Measurements from ENCODE around the gene LRRC71.

LRRC71 gene

DNA sequence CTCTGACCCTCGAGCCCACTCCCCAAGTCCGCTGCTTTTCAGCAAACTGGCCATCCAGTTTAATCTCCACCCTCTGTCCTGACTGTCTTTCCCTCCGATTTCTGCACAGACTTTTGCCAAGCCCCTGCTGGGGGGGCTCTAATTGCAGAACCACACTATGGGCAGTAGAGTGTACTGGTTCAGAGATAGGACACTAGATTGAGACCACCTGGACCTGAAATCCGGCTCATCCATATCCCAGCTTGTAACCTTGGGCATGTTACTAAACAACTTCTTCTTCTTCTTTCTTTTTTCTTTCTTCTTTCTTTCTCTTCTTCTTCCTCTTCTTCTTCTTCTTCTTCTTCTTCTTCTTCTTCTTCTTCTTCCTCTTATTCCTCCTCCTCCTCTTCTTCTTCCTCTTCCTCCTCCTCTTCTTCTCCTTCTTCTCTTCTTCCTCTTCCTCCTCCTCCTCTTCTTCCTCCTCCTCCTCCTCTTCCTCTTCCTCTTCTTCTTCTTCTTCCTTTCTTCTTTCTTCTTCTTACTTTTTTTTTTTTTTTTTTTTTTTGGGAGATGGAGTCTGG lies 7.7 kb downstream of the LRRC71 start:
- peak; percentile 63 for DNase-seq

DNA sequence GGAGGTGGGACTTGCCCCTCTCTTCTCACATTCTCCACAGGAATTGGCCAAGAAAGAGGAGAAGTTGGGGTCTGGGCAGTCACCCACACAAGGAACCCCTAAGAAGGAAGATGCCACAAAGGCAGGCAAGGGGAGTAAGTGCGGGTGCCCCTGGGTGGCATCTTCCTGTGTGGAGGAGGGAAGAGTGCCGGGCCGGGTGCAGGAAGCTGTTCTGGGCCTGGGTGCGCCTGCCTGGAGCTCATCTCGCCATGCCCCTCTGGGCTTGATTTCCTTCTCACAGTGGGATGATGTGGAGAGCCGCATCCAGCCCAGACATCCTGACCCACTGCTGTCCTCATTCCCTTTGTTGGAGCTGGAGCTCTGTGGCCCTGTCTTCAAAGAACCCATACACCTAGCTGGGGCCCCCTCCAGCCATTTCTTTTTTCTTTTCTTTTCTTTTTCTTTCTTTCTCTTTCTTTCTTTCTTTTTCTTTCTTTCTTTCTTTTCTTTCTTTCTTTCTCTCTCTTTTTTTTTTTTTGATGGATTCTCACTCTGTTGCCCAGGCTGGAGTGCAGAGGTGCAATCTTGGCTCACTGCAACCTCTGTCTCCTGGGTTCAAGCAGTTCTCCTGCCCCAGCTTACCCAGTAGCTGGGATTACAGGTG lies 9.3 kb downstream of the LRRC71 start:
- DNase-seq = peak; percentile 34

DNA sequence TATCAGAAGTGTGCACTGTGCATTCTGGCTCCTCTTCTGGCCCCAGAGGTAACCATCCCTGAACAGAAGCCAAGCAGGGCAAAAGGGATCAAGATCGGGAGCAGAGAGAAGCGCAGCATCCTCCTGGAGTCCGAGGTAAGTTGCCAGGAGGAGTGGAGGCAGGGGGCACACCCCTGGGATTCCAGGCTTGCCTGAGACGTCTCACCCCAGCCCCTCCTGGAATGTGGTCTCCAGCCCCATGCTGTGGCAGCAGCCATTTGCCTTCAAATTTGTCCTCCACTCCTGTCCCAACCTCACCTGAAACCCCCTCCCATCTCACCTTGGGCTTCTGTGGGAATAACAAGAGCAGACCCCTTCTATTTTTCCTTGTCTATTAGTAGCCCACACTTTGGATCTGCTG lies 10.1 kb downstream of the LRRC71 start:
- DNase-seq = no peak

DNA sequence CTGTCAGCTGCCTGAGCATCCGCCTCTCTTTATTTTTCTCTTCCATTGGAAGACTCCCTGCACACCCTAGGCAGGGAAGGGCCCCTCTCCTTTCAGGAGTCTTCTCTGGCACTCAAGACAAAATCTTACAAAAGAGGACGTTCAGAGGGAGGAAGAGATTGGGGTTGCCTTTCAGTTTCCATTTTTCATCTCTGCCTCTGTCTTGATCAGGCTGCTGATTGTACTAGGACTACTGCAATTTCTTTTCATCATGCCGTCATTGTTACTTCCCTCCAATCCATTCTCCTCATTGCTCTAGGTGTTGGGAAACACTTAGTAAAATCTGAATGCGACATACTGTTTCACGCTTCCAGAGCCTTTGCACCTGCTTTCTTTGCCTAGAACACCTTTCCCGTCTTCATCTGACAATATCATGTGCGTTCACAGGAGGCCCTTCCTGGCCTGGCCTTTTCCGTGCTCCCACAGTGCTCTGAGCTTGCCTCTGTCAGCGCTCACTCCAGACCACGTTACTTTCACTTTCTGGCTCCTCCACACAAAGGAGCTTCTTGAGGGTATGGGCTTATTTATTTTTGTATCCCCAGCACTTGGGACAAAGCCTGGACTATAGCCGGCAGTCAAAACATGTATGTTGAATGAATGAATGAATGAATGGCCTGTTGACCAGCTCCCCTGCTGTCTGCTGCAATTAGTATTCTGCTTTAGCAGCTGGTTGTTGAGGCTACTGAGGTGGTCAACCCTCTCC lies 10.9 kb downstream of the LRRC71 start:
- DNase-seq = no peak

DNA sequence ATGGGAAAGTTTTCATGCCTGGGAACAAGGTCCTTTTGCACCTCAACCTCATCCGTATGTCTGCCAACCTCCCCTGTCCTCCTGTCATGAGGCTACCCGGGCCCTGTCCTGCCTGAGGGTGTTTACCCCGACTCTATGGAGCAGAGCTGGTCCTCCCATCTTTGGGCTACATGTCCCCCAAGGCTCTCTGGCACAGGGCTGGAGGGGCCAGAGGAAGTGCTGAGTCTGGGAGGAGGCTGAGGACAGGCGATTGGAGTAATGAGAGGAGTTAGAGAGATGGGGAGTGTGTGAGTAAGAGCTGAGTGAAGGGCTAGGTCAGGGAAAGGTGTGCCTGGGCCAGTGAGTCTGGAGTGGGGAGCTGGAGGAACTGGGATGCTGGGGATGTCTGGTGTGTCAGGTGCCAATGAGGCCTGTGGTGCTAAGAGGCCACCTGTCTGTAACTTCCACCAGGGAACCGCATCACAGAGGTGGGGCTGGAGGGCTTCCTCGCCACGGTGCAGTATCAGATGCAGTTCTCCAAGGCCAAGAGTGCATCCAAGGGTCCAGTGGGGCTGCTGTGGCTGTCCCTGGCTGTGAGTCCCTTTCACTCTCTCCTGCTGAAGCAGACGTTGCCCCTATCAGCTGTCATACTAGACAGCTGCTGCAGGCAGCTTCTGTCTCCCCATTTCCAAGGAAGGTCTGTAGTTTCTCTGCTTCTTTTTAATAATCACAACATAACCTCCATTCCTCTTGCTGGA lies 11.7 kb downstream of the LRRC71 start:
- peak; percentile 19 for DNase-seq

DNA sequence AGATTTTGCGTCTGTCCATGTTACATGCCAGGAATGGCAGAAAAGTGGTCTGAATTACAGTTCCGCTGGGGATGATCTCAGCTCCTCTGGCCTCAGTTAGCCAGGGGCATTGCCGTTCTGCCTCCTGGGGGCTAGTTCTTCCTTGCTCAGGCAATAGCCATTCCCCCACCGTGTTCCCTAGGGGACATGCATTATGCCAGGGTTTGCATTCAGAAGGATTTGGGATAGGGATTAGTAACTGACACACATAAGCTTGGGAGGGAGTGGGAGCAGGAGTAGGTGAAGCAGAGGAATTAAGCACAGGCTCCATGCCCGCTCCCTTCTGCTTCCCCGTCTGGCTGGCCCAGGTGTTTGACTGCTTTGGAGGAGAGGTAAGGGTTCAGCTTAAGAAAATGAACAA lies 12.7 kb downstream of the LRRC71 start:
- peak; percentile 99 for DNase-seq

DNA sequence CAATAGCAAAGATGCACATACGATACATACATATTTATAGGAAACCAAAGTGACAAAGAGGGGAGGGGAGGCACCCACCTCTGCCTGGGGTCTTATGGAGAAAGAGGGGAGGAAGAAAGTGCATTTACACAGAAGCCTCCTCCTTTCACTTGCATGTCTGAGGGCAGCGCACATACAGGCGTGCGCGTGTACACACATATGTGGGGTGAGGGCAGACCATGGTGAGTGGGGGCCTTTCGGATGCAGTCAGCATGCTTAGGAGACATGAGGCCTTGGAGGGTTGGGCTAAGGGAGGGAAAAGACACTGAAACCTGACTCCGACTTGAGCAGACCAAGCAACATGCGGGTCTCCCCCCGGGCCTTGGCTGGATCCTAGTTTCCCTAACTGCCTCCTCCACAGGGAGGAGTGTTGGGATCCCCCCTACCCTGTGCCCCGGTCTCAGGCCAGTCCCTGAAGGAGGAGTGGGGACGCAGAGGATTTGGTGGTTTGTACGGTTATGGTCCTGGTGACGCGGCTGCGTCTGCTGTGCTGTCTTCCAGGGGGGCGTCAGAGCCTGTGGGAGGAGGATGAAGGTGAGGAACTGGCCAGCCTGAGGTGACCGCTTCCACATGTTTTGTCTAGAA lies 15.2 kb downstream of the LRRC71 start:
- no peak for DNase-seq

DNA sequence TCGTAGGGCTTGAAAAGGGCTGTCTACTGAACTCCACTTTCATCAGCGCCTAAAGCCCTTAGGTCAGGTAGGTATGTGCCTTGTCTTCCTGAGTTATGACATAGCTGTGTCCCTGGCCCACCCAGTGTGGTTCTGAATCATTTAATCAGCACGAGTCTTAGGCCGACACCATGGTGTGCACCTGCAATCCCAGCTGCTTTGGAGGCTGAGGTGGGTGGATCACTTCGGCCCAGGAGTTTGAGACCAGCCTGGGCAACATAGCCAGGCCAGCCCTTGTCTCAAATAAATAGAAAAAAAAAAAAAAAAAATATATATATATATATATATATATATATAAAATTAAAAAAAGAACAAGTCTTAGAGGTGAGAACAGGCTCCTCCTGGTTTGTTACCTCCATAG lies 15.8 kb downstream of the LRRC71 start:
- no peak for DNase-seq

DNA sequence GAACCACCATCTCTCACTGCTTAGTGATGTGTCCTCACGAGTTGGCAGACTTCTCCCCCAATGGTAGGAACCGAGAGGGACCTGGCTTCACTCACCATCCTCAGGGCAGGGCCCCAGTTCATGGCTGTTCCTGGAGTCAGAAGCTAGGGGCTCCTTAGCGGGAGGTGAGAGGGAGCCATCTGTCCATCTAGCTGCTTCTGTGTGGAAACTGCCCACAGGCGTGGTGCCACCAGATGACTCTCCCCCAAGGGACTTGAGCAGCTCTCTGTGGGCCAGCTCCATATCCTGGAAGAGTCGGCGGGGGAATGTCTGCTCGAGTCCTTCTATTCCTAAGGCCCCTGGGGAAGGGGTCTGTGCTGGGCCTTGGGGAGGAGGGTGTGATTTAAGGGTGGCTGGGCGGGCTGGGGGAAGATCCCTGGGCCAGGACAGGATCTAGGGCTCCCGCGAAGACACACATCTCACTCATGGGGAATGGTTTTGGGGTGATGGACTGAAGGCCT lies 16.3 kb downstream of the LRRC71 start:
- DNase-seq = peak; percentile 46

DNA sequence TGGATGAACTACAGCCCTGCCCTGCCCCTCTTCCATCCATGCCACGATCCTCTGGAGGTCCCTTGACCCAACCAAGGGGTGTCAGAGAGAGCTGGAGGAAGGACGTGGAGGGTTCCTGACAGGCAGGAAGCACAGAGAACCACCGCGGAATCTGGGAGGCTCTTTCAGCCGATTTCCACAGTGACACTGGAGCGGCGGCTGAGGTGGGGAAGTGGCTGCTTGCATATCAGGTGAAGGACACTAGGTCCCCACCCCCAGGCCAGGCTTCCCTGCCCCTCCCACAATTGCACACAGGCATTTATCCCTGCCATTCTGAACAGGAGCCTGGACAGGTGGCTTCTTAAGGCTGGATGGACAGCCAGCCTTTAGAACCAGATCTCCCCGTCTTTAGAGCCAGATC lies 17.5 kb downstream of the LRRC71 start:
- no peak for DNase-seq

DNA sequence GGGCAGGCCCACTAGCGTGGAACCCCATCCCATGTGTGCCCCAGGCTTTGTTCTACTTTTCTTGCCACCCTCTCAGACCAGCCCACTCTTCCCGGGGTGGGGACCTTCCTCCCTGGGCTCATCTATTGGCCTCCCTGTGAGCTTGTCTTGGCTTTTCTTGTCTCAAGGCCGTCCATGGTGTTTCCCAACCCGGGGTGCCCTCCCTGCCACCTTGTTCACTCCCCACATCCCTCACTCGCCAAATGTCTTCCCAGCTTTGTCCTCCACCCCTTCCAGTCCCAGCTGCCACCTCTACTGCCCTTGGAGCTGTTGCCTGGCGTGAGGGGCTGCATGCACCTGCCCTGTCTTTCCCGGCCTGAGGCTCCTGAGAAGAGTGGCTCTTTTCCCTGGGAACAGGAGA lies 18.4 kb downstream of the LRRC71 start:
- no peak for DNase-seq

DNA sequence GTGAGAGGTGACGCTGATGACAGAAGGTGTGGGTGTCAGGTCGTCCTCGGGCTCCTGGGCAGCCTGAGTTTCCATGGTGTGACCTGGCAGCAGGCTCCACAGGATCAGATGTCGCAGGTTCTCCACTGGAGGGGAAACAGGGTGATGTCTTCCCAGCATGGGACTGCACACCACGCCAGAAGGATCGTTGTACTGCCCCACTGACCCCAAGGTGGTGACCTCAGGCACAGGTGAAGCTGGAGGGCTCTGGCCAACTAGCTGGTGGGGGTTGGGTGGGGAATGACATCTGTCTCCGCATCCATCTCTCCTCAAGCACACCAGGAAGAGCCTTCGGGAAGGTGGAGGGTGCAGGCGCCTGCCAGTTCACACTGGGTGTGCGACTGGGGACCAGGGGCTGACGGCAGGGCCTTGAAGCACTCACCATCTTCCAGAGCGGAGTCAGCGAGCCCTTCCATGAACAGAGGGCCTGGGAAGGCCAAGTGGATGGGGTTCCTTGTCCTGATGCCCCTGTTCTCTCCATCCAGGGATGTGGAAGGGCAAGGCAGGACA lies 19.4 kb downstream of the LRRC71 start:
- no peak for DNase-seq

DNA sequence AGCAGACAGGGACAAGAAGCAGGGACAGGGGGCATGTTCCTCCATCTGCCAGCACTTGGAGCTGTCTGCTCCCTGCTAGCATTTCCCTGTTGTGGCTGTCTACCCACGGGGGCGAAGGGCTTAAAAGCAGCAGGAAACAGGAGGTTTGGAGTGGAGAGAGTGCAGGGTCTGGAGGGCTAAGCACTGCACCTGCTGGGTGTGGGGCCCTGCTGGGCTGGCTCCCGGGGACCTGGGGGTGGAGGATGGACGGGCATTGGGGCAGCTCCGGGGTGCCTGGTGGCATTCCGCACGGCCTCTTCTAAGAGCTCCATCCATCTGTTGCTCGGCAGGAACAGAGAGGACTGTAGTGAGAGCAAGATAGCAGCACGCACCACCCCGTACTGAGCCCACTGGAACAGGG lies 21.2 kb downstream of the LRRC71 start:
- no peak for DNase-seq

DNA sequence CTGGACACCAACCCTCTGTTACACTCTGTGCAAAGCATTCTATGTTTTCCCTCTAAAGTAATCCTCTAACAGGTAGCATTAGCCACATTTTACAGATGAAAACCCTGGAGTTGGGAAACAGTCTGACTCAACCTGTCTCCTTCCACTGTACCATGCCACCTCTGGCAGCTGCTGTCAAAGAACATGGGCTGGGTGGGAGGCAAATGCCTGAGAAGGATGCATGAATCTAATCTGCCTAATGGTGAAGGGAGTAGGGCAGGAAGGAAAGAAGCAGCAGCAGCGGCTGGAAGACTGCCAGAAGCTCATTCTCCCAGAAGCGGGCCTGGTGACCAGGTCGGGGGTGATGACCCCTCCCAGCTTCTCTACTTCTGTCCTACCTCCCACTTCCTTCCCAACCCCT lies 21.7 kb downstream of the LRRC71 start:
- no peak for DNase-seq

DNA sequence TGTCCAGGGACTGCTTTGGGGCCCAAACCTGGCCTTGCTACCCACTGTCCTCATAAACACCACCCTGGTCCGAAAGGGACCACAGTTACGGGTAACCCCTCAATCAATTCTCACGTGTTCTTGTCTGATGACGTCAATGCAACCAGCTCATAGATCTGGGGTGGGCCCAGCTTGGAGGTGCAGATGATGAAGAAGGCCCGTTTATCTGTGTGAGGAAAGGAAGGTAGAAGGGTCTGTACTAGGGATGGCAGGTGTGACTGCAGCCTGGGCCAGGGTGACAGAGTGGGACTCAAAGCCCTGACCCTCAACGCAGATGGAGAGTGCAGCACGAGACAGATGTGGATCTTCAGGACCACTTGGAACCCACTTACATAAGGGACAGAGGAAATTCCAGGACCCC lies 22.1 kb downstream of the LRRC71 start:
- DNase-seq = no peak

DNA sequence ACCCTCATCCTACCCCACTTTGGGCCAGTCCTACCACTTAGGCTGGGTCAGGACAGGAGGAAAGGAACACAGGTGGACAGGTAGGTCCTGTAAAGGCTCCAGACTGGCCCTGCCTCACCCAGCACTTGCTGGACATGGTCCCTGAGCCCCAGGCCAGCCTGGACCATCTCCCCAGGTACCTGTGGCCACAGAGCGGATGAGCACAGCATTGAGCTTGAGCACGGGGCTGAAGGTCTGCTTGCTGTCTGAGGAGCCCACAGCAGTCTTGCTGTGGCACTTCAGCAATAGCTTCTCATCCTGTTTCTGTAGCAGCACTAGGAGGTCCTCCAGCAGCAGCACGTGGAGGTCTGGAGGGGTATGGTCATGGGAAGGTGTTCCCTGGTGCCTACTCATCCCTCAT lies 23.3 kb downstream of the LRRC71 start:
- no peak for DNase-seq

DNA sequence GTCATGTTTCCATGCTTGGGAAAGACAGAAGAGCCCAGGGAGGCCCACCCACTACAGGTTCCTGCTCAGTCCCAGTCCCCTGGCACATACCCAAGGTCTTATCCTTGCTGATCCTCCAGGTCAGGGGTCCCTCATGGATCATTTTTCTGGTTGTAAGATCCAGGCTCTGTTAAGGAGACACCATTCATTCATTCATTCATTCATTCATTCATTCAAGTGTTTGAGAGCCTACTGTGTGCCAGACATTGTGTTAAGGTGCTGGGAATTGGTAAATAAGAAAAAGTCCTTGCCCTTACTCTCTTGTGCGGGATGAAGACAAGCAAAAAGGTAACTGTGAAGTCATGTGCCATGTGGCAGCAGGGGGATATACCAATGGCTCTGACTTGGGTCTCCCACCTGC lies 23.8 kb downstream of the LRRC71 start:
- no peak for DNase-seq

DNA sequence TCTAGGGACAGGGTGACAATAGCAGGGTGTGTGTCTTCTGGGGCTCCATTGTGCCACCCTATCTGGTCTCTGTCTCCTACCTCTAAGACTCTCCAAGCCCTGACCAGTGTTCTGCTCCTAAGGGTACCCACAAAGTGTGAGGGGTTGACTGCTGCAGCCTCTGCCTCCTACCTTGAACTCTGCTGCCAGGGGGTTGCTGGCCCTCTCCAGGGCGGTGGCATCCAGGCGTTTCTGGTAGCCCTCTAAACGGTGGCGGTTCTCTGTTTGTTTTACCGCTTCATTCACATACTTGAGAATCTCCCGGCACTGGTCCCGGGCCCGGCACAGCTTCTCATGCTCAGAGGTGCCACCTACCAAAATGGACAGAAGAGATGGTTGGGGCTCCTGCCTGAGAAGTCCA lies 24.4 kb downstream of the LRRC71 start:
- no peak for DNase-seq

DNA sequence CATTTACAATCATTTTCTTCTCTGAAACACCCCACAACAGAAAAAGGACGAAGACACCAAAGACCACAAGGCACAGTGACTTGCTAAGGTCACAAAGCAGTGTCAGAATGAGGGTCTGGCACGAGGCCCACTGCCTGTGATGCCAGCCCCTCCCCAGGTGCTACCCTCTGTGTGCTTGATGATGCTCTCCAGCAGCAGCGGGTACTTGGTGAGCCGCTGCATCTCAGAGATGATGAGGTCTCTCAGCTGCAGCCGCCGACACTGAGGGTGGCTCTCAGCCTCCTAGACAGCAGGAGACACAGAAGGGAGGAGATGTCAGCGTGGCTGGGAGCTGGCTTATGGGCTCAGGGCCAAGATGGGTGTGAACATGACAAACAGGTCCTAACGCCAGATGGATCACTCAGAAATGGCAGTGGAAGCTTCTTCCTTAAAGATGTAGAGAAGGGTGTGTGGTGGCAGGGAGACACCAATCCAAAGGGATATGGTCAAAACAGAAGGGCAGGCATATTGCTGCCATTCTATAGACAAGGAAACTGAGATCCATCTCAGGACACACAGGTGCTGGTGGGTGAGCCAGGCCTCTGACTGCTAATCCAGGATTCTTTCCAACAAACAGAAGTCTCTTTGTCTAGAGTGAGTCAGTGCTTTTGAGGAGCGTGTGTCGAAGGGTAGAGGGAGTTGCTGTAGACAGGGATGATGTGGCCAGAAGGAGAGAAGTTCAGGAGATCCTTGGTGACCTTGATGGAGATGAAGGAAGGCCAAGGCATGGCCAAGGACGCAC lies 25.6 kb downstream of the LRRC71 start:
- DNase-seq = peak; percentile 45

DNA sequence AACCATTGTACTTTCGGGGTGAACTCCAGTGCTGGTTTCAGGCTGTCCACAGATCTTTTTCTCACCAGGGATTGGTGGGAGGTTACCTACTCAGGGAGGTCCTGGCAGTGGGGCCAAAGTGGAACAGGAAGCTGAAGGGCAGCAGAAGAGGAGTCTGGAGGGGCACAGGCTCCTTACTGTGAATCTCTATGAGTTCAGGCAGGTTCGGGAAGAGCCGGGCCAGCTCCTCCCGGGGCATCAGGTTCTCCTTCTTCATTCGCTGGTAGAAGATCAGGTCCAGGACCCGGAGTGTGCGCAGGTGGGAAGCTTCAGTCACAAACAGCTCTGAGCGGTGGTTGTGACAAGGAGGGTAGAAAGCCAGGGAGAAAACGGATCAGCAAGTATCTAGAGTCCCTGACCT lies 26.7 kb downstream of the LRRC71 start:
- DNase-seq = no peak

DNA sequence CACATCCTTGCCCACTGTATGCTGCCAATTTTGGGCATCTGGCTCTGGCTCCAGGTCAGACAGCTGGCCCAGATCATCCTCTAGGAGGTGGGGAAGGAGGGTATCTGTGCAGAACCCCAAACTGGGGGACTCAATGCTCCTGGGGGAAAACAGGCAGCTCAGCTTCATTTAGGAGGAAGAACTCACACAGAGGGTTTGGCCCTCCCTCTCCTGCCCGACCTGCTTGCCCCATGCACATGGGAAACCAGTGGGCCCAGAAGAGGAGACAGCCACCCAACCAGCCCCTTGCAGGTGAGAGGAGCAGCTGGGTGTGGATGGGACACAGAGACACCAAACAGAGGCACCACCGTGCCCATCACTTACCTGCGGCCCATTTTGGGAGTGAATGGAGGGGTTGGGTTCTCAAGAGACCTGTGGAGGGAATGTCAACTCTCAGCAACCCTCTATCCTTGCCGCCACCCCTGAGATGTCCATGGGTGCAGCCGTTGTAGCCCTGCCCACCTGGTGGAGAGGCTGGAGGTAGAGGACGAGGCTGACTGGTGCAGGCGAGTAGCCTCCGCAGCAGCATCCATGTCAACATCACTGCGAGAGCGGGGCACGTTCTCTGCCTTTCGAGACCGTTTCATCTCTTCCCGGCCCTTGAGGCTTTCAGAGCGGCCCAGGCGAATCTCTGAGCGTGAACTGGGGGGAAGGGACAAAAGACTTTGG lies 27.5 kb downstream of the LRRC71 start:
- DNase-seq = no peak

Measured in NCI-H82 (cell line).